ENCODE measurements around the gene FAM227B.

FAM227B gene

GRCh38 chr15:49315391-49315823 lies 305.2 kb downstream of the FAM227B start:
- in situ Hi-C loops (cut with MboI; ENCODE audit: low sequenced_read_pairs, unreplicated experiment), result no loop called here
- DNase-seq (ENCODE audit: low spot score), result no peak
- no peak for TF ChIP-seq CTCF (IDR thresholded peaks at IDR 0.05; ENCODE audit: borderline replicate concordance, control extremely low read depth, extremely low read depth, insufficient read depth, missing control alignments)

- in situ Hi-C loops (cut with MboI; ENCODE audit: low sequenced_read_pairs, unreplicated experiment), result no loop called here
- no peak for DNase-seq (ENCODE audit: low spot score)
- no peak for TF ChIP-seq CTCF (IDR thresholded peaks at IDR 0.05; ENCODE audit: borderline replicate concordance, control extremely low read depth, extremely low read depth, insufficient read depth, missing control alignments)
Observed at GRCh38 chr15:49314716-49315115, 305.9 kb downstream of the FAM227B start.

GRCh38 chr15:49313650-49314049 lies 307.0 kb downstream of the FAM227B start:
- DNase-seq (ENCODE audit: low spot score), result no peak
- in situ Hi-C loops (cut with MboI; ENCODE audit: low sequenced_read_pairs, unreplicated experiment), result no loop called here
- no peak for TF ChIP-seq CTCF (IDR thresholded peaks at IDR 0.05; ENCODE audit: borderline replicate concordance, control extremely low read depth, extremely low read depth, insufficient read depth, missing control alignments)

GRCh38 chr15:49309889-49310288 lies 310.7 kb downstream of the FAM227B start:
- DNase-seq (ENCODE audit: low spot score), result no peak
- TF ChIP-seq CTCF (IDR thresholded peaks at IDR 0.05; ENCODE audit: borderline replicate concordance, control extremely low read depth, extremely low read depth, insufficient read depth, missing control alignments), result no peak
- in situ Hi-C loops (cut with MboI; ENCODE audit: low sequenced_read_pairs, unreplicated experiment), result no loop called here

- no peak for DNase-seq (ENCODE audit: low spot score)
- no peak for TF ChIP-seq CTCF (IDR thresholded peaks at IDR 0.05; ENCODE audit: borderline replicate concordance, control extremely low read depth, extremely low read depth, insufficient read depth, missing control alignments)
- in situ Hi-C loops (cut with MboI; ENCODE audit: low sequenced_read_pairs, unreplicated experiment), result no loop called here
Observed at GRCh38 chr15:49308686-49309085, 311.9 kb downstream of the FAM227B start.

GRCh38 chr15:49306551-49306950 lies 314.1 kb downstream of the FAM227B start:
- DNase-seq (ENCODE audit: low spot score), result no peak
- in situ Hi-C loops (cut with MboI; ENCODE audit: low sequenced_read_pairs, unreplicated experiment), result no loop called here
- no peak for TF ChIP-seq CTCF (IDR thresholded peaks at IDR 0.05; ENCODE audit: borderline replicate concordance, control extremely low read depth, extremely low read depth, insufficient read depth, missing control alignments)

GRCh38 chr15:49303003-49303402 lies 317.6 kb downstream of the FAM227B start:
- no peak for TF ChIP-seq CTCF (IDR thresholded peaks at IDR 0.05; ENCODE audit: borderline replicate concordance, control extremely low read depth, extremely low read depth, insufficient read depth, missing control alignments)
- DNase-seq (ENCODE audit: low spot score), result no peak
- in situ Hi-C loops (cut with MboI; ENCODE audit: low sequenced_read_pairs, unreplicated experiment), result no loop called here
